SK-N-SH (cell line): ENCODE data around the gene KCNG1. TPM values are rescaled to one million over a fixed set of nuclear protein-coding genes. Genes with fewer than 3 reads are reported as not detected.

Experiments used
- CTCF ChIA-PET: fragments of 300-600, 350-600 bp; formaldehyde crosslinking; extraction: SDS; loops from one replicate; lab custom pipeline; 2021; lab: Yijun Ruan, JAX
- POLR2A ChIA-PET: fragments of 350-600 bp; sonication (Branson Sonifier 250); formaldehyde crosslinking; extraction: SDS; loops from one replicate; lab custom pipeline; 2020; ENCODE audit warnings: antibody characterized with exemption, inconsistent platforms; lab: Yijun Ruan, JAX
- DNase-seq: peaks from one replicate; pipeline ENCODE4 v3.0.0; 2012
- H2AFZ ChIP-seq: fragments of 200-600 bp; sonication (generic); 2 replicates; pipeline ENCODE4 v1.8.1; 2016; ENCODE audit warnings: antibody characterized with exemption, mild to moderate bottlenecking, low read depth
- H3F3A ChIP-seq: fragments of 200-600 bp; sonication (generic); replicated peaks from 2 replicates; pipeline ENCODE3; 2016; ENCODE audit warnings: antibody characterized with exemption, mild to moderate bottlenecking; ENCODE audit not compliant: insufficient read depth
- H3K27ac ChIP-seq, 2 experiments: fragments of 200-500 bp in 1 of 2; fragments of 200-600 bp in 1 of 2; sonication (Bioruptor generic) in 1 of 2; sonication (generic), shearing (Covaris generic) in 1 of 2; 2 replicates each; pipeline versions ENCODE4 v1.5.1 to v1.6.1; 2014 to 2016; ENCODE audit warnings: low read depth in 2 of 2, inconsistent platforms in 1 of 2, low read length in 1 of 2, mild to moderate bottlenecking in 1 of 2, mixed read lengths in 1 of 2
- H3K27me3 ChIP-seq: fragments of 200-600 bp; sonication (generic), shearing (Covaris generic); 2 replicates; pipeline ENCODE4 v1.6.1; 2016; ENCODE audit warnings: mixed run types; ENCODE audit not compliant: insufficient read depth
- H3K36me3 ChIP-seq, 2 experiments: fragments of 200-500 bp in 1 of 2; fragments of 200-600 bp in 1 of 2; sonication (Bioruptor generic) in 1 of 2; sonication (generic) in 1 of 2; replicated peaks in 1 of 2; 2 replicates each; pipeline versions ENCODE3 to v1.5.1; 2014 to 2016; ENCODE audit warnings: low read length in 1 of 2, mild to moderate bottlenecking in 1 of 2; ENCODE audit not compliant: insufficient read depth in 2 of 2, control insufficient read depth in 1 of 2
- H3K4me1 ChIP-seq, 2 experiments: fragments of 200-500 bp in 1 of 2; fragments of 200-600 bp in 1 of 2; sonication (Bioruptor generic) in 1 of 2; sonication (generic), shearing (Covaris generic) in 1 of 2; 2 replicates each; pipeline versions ENCODE4 v1.5.1 to v1.6.1; 2014 to 2016; ENCODE audit warnings: low read depth in 1 of 2, low read length in 1 of 2, mixed run types in 1 of 2; ENCODE audit not compliant: insufficient read depth in 2 of 2, control insufficient read depth in 1 of 2
- H3K4me2 ChIP-seq: fragments of 200-600 bp; sonication (generic), shearing (Covaris generic); 2 replicates; pipeline ENCODE4 v1.6.1; 2017; ENCODE audit warnings: mixed run types
- H3K4me3 ChIP-seq, 2 experiments: fragments of 200-500 bp in 1 of 2; fragments of 200-600 bp in 1 of 2; sonication (Bioruptor generic) in 1 of 2; sonication (generic), shearing (Covaris generic) in 1 of 2; 2 replicates each; pipeline versions ENCODE4 v1.5.1 to v1.8.1; 2014 to 2016; ENCODE audit warnings: low read depth in 2 of 2, inconsistent platforms in 1 of 2, low read length in 1 of 2, mild to moderate bottlenecking in 1 of 2, mixed read lengths in 1 of 2, moderate library complexity in 1 of 2
- H3K79me2 ChIP-seq: fragments of 200-600 bp; sonication (generic); 2 replicates; pipeline ENCODE4 v1.8.1; 2017; ENCODE audit warnings: mild to moderate bottlenecking; ENCODE audit not compliant: insufficient read depth
- H3K9ac ChIP-seq: fragments of 200-600 bp; sonication (generic); 2 replicates; pipeline ENCODE4 v1.6.1; 2017; ENCODE audit warnings: mixed run types
- H3K9me2 ChIP-seq: fragments of 200-600 bp; sonication (generic); 2 replicates; pipeline ENCODE4 v1.6.1; 2017; ENCODE audit warnings: mixed run types
- H3K9me3 ChIP-seq: fragments of 200-600 bp; sonication (generic); 2 replicates; pipeline ENCODE4 v1.6.1; 2017; ENCODE audit warnings: mixed run types, mild to moderate bottlenecking, moderate library complexity
- H4K20me1 ChIP-seq: fragments of 200-600 bp; sonication (generic); 2 replicates; pipeline ENCODE4 v1.6.1; 2017; ENCODE audit warnings: mild to moderate bottlenecking, mixed run types; ENCODE audit not compliant: insufficient read depth
- CHD2 ChIP-seq: fragments of 150-350 bp; IDR thresholded peaks from 2 replicates; pipeline ENCODE4 v1.6.1; 2018; ENCODE audit warnings: low read length; ENCODE audit not compliant: partially characterized antibody
- EZH2phosphoT487 ChIP-seq: fragments of 200-600 bp; sonication (generic); IDR thresholded peaks from 2 replicates; pipeline ENCODE4 v1.6.1; 2017; ENCODE audit warnings: low read depth, mixed run types, mild to moderate bottlenecking, antibody characterized with exemption, moderate library complexity, borderline replicate concordance
- FOXJ3 ChIP-seq: sonication (generic); formaldehyde crosslinking; IDR thresholded peaks from 2 replicates; pipeline ENCODE4 v1.5.1; 2020; ENCODE audit warnings: mild to moderate bottlenecking, missing genetic modification reagents
- FOXM1 ChIP-seq: IDR thresholded peaks from 2 replicates; pipeline ENCODE4 v1.4.0; 2012; ENCODE audit warnings: low read depth, mild to moderate bottlenecking
- JUND ChIP-seq: IDR thresholded peaks from 2 replicates; pipeline ENCODE4 v1.4.0; 2012
- MEF2A ChIP-seq: IDR thresholded peaks from 2 replicates; pipeline ENCODE4 v1.4.0; 2012; ENCODE audit warnings: low read depth, borderline replicate concordance
- MXI1 ChIP-seq: IDR thresholded peaks from 2 replicates; pipeline ENCODE4 v1.6.1; 2012; ENCODE audit warnings: mild to moderate bottlenecking, low read depth, low read length, improper control_type of control experiment
- NFIC ChIP-seq: IDR thresholded peaks from 2 replicates; pipeline ENCODE4 v1.4.0; 2012; ENCODE audit warnings: borderline replicate concordance
- RAD21 ChIP-seq: IDR thresholded peaks from 2 replicates; pipeline ENCODE4 v1.6.1; 2012; ENCODE audit warnings: mild to moderate bottlenecking, low read length
- RXRA ChIP-seq: IDR thresholded peaks from 2 replicates; pipeline ENCODE4 v1.4.0; 2012; ENCODE audit warnings: low read depth, mild to moderate bottlenecking, borderline replicate concordance
- SMC3 ChIP-seq: IDR thresholded peaks from 2 replicates; pipeline ENCODE4 v1.6.1; 2012; ENCODE audit warnings: low read depth, low read length, improper control_type of control experiment
- TAF1 ChIP-seq: IDR thresholded peaks from 2 replicates; pipeline ENCODE4 v1.6.1; 2012; ENCODE audit warnings: low read depth, mild to moderate bottlenecking, low read length, moderate library complexity, borderline replicate concordance
- TCF12 ChIP-seq: IDR thresholded peaks from 2 replicates; pipeline ENCODE4 v1.4.0; 2012
- YY1 ChIP-seq: IDR thresholded peaks from 2 replicates; pipeline ENCODE4 v1.4.0; 2012; ENCODE audit warnings: low read depth, mild to moderate bottlenecking
- WGBS: methylation state at CpG from one replicate; pipeline ENCODE4 v1.1.6; 2017; ENCODE audit warnings: low lambda C conversion rate; 5-methylcytosine and 5-hydroxymethylcytosine counted together
- polyA plus RNA-seq, 3 experiments: library from polyadenylated mRNA; depleted of rRNA; stranded (reverse); fragments of >200 nt; gene quantifications; 2 replicates each; pipeline ENCODE4 v1.2.3, GENCODE V29; 2012
- TF ChIP-seq, protein P1 (sequence below): IDR thresholded peaks from 2 replicates; pipeline ENCODE4 v1.4.0; 2012; ENCODE audit warnings: low read depth, borderline replicate concordance
- TF ChIP-seq, protein P2 (sequence below): fragments of 150-350 bp; IDR thresholded peaks from 2 replicates; pipeline ENCODE4 v1.6.1; 2016; ENCODE audit warnings: mild to moderate bottlenecking, low read depth, low read length
- TF ChIP-seq, protein P3 (sequence below): IDR thresholded peaks from 2 replicates; pipeline ENCODE4 v1.4.0; 2012; ENCODE audit warnings: low read depth, borderline replicate concordance
- TF ChIP-seq, protein P4 (sequence below): IDR thresholded peaks from 2 replicates; pipeline ENCODE4 v1.6.1; 2012; ENCODE audit warnings: mild to moderate bottlenecking, low read depth, low read length, moderate library complexity

The KCNG1 gene
- polyA plus RNA-seq, 1 of the 3 experiments (the other 2 are of a cell fraction), result 13.8 TPM

DNA sequence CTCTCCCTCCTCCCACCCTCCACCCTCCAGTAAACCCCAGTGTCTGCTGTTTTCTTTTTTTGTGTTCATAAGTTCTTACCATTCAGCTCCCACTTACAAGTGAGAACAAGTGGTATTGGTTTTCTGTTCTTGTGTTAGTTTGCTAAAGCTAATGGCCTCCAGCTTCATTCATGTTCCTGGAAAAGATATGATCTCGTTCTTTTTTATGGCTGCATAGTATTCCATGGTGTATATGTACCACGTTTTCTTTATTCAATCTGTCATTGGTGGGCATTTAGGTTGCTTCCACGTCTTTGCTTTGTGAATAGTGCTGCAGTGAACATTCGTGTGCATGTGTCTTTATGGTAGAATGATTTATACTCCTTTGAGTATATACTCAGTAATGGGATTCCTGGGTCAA is 42.7 kb upstream of the KCNG1 start:
- H3K4me2 ChIP-seq, result no peak overlapping the region

DNA sequence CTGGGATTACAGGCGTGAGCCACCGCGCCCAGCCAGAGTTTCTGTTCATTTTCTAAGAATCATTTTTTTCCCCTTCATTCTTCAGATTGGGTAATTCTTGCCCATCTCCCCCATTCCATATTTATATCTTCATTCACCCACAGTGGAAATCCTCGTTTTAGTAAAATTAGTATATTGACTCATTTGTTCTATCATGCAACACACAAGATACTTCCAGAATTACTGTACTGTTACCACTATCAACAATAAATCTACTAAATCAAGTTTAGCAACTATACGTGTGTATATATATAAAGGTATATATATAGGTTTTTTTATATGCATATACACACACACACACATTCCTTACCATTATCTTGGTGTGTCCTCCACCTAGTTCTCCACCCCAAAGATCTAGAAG is 41.2 kb upstream of the KCNG1 start:
- WGBS, result 63% methylated on average over 5 of the region's 5 CpGs
- H3K9me2 ChIP-seq, result no peaks in the 10 kb centered on the region
- no peaks in the 10 kb centered on the region for H4K20me1 ChIP-seq
- DNase-seq, result no peak
- POLR2A ChIA-PET, result no interaction called here
- H3K27me3 ChIP-seq, result peaks cover 12% of the 10 kb centered on the region
- H3K9ac ChIP-seq, result no peak overlapping the region
- H2AFZ ChIP-seq, result no peak overlapping the region
- no peaks in the 10 kb centered on the region for H3K4me1 ChIP-seq
- no peak overlapping the region for H3K4me2 ChIP-seq
- H3F3A ChIP-seq, result no peaks in the 10 kb centered on the region
- no peak overlapping the region for H3K4me3 ChIP-seq
- H3K36me3 ChIP-seq, result no peaks in the 10 kb centered on the region
- H3K27ac ChIP-seq, result no peak overlapping the region
- H3K9me3 ChIP-seq, result no peaks in the 10 kb centered on the region
- no peaks in the 10 kb centered on the region for H3K79me2 ChIP-seq
- CTCF ChIA-PET, result no interaction called here
- no peak for TF ChIP-seq MEF2A
- TF ChIP-seq FOXJ3 (CRISPR knock-in tag), result no peak
- TF ChIP-seq JUND, result no peak
- TF ChIP-seq, protein P1, sequence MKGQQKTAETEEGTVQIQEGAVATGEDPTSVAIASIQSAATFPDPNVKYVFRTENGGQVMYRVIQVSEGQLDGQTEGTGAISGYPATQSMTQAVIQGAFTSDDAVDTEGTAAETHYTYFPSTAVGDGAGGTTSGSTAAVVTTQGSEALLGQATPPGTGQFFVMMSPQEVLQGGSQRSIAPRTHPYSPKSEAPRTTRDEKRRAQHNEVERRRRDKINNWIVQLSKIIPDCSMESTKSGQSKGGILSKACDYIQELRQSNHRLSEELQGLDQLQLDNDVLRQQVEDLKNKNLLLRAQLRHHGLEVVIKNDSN, result no peak
- TF ChIP-seq TAF1, result no peak
- no peak for TF ChIP-seq SMC3
- TF ChIP-seq, protein P2, sequence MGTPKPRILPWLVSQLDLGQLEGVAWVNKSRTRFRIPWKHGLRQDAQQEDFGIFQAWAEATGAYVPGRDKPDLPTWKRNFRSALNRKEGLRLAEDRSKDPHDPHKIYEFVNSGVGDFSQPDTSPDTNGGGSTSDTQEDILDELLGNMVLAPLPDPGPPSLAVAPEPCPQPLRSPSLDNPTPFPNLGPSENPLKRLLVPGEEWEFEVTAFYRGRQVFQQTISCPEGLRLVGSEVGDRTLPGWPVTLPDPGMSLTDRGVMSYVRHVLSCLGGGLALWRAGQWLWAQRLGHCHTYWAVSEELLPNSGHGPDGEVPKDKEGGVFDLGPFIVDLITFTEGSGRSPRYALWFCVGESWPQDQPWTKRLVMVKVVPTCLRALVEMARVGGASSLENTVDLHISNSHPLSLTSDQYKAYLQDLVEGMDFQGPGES, result no peak
- no peak for TF ChIP-seq RXRA
- TF ChIP-seq CHD2, result no peak
- TF ChIP-seq FOXM1, result no peak
- TF ChIP-seq MXI1, result no peak
- TF ChIP-seq, protein P3, sequence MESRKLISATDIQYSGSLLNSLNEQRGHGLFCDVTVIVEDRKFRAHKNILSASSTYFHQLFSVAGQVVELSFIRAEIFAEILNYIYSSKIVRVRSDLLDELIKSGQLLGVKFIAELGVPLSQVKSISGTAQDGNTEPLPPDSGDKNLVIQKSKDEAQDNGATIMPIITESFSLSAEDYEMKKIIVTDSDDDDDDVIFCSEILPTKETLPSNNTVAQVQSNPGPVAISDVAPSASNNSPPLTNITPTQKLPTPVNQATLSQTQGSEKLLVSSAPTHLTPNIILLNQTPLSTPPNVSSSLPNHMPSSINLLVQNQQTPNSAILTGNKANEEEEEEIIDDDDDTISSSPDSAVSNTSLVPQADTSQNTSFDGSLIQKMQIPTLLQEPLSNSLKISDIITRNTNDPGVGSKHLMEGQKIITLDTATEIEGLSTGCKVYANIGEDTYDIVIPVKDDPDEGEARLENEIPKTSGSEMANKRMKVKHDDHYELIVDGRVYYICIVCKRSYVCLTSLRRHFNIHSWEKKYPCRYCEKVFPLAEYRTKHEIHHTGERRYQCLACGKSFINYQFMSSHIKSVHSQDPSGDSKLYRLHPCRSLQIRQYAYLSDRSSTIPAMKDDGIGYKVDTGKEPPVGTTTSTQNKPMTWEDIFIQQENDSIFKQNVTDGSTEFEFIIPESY, result no peak
- no peak for TF ChIP-seq NFIC

More for the DNA sequence above, 42.7 kb upstream of the KCNG1 start:
- no peaks in the 10 kb centered on the region for H4K20me1 ChIP-seq
- H3K36me3 ChIP-seq, result no peaks in the 10 kb centered on the region
- H2AFZ ChIP-seq, result no peak overlapping the region
- no peak overlapping the region for H3K27ac ChIP-seq
- ChIA-PET CTCF (interaction anchor here (0.7 to 1.1 kb wide), 2 partner anchors 15 to 20 kb away, joined by 3 to 4 read pairs; no protein-coding TSS in a partner anchor), POLR2A (no interaction called here)
- no peaks in the 10 kb centered on the region for H3K9me3 ChIP-seq
- H3K9me2 ChIP-seq, result no peaks in the 10 kb centered on the region
- no peaks in the 10 kb centered on the region for H3K4me1 ChIP-seq
- no peak overlapping the region for H3K9ac ChIP-seq
- WGBS, result 23% methylated on average over 4 of the region's 4 CpGs
- H3K79me2 ChIP-seq, result no peaks in the 10 kb centered on the region
- DNase-seq, result no peak
- H3K27me3 ChIP-seq, result peaks cover 12% of the 10 kb centered on the region
- TF ChIP-seq CHD2 (no peak), MEF2A (no peak), TCF12 (no peak), YY1 (no peak), EZH2phosphoT487 (no peak), MXI1 (no peak), JUND (no peak), RAD21 (no peak)
- TF ChIP-seq, protein P4, sequence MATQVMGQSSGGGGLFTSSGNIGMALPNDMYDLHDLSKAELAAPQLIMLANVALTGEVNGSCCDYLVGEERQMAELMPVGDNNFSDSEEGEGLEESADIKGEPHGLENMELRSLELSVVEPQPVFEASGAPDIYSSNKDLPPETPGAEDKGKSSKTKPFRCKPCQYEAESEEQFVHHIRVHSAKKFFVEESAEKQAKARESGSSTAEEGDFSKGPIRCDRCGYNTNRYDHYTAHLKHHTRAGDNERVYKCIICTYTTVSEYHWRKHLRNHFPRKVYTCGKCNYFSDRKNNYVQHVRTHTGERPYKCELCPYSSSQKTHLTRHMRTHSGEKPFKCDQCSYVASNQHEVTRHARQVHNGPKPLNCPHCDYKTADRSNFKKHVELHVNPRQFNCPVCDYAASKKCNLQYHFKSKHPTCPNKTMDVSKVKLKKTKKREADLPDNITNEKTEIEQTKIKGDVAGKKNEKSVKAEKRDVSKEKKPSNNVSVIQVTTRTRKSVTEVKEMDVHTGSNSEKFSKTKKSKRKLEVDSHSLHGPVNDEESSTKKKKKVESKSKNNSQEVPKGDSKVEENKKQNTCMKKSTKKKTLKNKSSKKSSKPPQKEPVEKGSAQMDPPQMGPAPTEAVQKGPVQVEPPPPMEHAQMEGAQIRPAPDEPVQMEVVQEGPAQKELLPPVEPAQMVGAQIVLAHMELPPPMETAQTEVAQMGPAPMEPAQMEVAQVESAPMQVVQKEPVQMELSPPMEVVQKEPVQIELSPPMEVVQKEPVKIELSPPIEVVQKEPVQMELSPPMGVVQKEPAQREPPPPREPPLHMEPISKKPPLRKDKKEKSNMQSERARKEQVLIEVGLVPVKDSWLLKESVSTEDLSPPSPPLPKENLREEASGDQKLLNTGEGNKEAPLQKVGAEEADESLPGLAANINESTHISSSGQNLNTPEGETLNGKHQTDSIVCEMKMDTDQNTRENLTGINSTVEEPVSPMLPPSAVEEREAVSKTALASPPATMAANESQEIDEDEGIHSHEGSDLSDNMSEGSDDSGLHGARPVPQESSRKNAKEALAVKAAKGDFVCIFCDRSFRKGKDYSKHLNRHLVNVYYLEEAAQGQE, result no peak
- TF ChIP-seq, protein P1, result no peak
- H3K4me3 ChIP-seq, result no peak overlapping the region
- no peaks in the 10 kb centered on the region for H3F3A ChIP-seq
